Chondrocyte (in vitro differentiated cells): ENCODE data around the gene SP3. TPM values are rescaled to one million over a fixed set of nuclear protein-coding genes. Genes with fewer than 3 reads are reported as not detected.

Source experiments
- DNase-seq: peaks from one replicate; pipeline ENCODE4 v3.0.0; 2021; ENCODE audit warnings: mixed read lengths, low spot score
- H3K27ac Mint-ChIP-seq: one replicate; pipeline ENCODE4 v1.8.0; 2021; ENCODE audit warnings: mild to moderate bottlenecking, moderate library complexity, mixed read lengths; ENCODE audit not compliant: unreplicated experiment
- H3K27me3 Mint-ChIP-seq: 2 replicates; pipeline ENCODE4 v1.8.0; 2021; ENCODE audit warnings: low read depth, mixed read lengths
- H3K36me3 Mint-ChIP-seq: 2 replicates; pipeline ENCODE4 v1.8.0; 2021; ENCODE audit warnings: low read depth, mixed read lengths
- H3K4me1 Mint-ChIP-seq: 2 replicates; pipeline ENCODE4 v1.8.0; 2021; ENCODE audit warnings: low read depth, mild to moderate bottlenecking, mixed read lengths
- H3K4me3 Mint-ChIP-seq: one replicate; pipeline ENCODE4 v1.8.0; 2021; ENCODE audit warnings: mild to moderate bottlenecking, moderate library complexity, mixed read lengths; ENCODE audit not compliant: unreplicated experiment
- H3K9me3 Mint-ChIP-seq: 2 replicates; pipeline ENCODE4 v1.8.0; 2021; ENCODE audit warnings: low read depth, mixed read lengths
- total RNA-seq: library from RNA; stranded (reverse); gene quantifications from 3 replicates; pipeline ENCODE4 v1.2.1, GENCODE V29; 2021
- TF ChIP-seq, protein P1 (sequence below): fragments of 200-600 bp; sonication (generic); IDR thresholded peaks from 2 replicates; pipeline ENCODE4 v1.5.0; 2021; ENCODE audit warnings: antibody characterized with exemption, mild to moderate bottlenecking, moderate library complexity

Gene SP3
- total RNA-seq, 1 donor from 2014 or later = 59.4 TPM

DNA sequence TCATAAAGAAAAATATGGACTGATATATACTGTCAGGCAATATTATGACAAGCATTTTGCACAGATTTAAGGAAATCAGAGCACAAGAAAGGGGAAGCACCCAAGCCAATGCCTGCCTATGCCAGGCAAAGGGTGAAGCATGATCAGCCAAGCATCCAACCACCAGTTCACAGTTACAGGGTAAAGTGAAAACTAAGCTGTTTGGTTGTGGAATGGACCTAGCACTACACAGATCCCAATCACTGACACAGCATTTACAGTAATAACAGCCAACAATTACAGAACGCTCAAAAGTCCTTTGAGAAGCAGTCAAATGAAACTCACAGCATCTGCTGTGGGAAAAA is 90.3 kb downstream of the SP3 start:
- H3K4me3 Mint-ChIP-seq = no peak overlapping the region
- TF ChIP-seq, protein P1, sequence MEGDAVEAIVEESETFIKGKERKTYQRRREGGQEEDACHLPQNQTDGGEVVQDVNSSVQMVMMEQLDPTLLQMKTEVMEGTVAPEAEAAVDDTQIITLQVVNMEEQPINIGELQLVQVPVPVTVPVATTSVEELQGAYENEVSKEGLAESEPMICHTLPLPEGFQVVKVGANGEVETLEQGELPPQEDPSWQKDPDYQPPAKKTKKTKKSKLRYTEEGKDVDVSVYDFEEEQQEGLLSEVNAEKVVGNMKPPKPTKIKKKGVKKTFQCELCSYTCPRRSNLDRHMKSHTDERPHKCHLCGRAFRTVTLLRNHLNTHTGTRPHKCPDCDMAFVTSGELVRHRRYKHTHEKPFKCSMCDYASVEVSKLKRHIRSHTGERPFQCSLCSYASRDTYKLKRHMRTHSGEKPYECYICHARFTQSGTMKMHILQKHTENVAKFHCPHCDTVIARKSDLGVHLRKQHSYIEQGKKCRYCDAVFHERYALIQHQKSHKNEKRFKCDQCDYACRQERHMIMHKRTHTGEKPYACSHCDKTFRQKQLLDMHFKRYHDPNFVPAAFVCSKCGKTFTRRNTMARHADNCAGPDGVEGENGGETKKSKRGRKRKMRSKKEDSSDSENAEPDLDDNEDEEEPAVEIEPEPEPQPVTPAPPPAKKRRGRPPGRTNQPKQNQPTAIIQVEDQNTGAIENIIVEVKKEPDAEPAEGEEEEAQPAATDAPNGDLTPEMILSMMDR = no peak
- H3K4me1 Mint-ChIP-seq = no peaks in the 10 kb centered on the region
- no peak for DNase-seq
- no peak overlapping the region for H3K27ac Mint-ChIP-seq
- H3K9me3 Mint-ChIP-seq = no peaks in the 10 kb centered on the region
- no peaks in the 10 kb centered on the region for H3K36me3 Mint-ChIP-seq
- no peaks in the 10 kb centered on the region for H3K27me3 Mint-ChIP-seq

- no peak overlapping the region for H3K4me3 Mint-ChIP-seq
- no peak for DNase-seq
- no peaks in the 10 kb centered on the region for H3K27me3 Mint-ChIP-seq
- H3K4me1 Mint-ChIP-seq = no peaks in the 10 kb centered on the region
- no peak overlapping the region for H3K27ac Mint-ChIP-seq
- no peaks in the 10 kb centered on the region for H3K9me3 Mint-ChIP-seq
- no peaks in the 10 kb centered on the region for H3K36me3 Mint-ChIP-seq
- TF ChIP-seq, protein P1 = no peak
Observed at GRCh38 chr2:173874003-173874893, 90.9 kb downstream of the SP3 start.

- TF ChIP-seq, protein P1 = no peak
- Mint-ChIP-seq H3K27me3 (peaks cover 5% of the 10 kb centered on the region), H3K9me3 (no peaks in the 10 kb centered on the region), H3K27ac (no peak overlapping the region), H3K4me3 (no peak overlapping the region), H3K36me3 (no peaks in the 10 kb centered on the region), H3K4me1 (no peaks in the 10 kb centered on the region)
- DNase-seq = no peak
Observed at GRCh38 chr2:173872714-173873113, 92.5 kb downstream of the SP3 start.

- TF ChIP-seq, protein P1 = no peak
- no peak for DNase-seq
- Mint-ChIP-seq H3K27ac (no peak overlapping the region), H3K4me1 (peaks cover 9% of the 10 kb centered on the region), H3K27me3 (peaks cover 5% of the 10 kb centered on the region), H3K4me3 (no peak overlapping the region), H3K36me3 (no peaks in the 10 kb centered on the region), H3K9me3 (no peaks in the 10 kb centered on the region)
Observed at GRCh38 chr2:173869244-173870229, 95.6 kb downstream of the SP3 start.

DNA sequence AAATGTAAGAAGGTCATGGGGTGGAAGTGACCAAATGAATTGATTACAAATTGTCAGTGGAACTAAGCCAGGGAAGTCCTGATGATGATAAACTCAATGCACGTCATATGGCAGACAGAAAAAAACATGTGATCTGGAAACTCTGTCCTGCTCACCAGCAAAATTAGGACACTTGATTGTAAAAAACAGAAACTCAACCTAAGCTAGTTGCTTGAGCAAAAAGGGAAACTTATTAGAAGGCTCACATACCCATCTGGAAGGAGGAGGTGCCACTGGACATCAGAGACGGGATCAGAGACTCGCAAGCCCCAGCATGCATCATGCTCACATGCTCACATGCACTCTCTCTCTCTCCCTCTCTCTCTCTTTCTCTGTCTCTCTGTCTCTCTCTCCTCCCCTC is 96.8 kb downstream of the SP3 start:
- no peak overlapping the region for H3K27ac Mint-ChIP-seq
- H3K4me1 Mint-ChIP-seq = peaks cover 9% of the 10 kb centered on the region
- no peak for DNase-seq
- no peaks in the 10 kb centered on the region for H3K36me3 Mint-ChIP-seq
- TF ChIP-seq, protein P1 = no peak
- peaks cover 5% of the 10 kb centered on the region for H3K27me3 Mint-ChIP-seq
- H3K4me3 Mint-ChIP-seq = no peak overlapping the region
- no peaks in the 10 kb centered on the region for H3K9me3 Mint-ChIP-seq
